Liver (tissue), 9 donors: ENCODE results near the gene VWCE. TPM values are rescaled to one million over a fixed set of nuclear protein-coding genes. Genes with fewer than 3 reads are reported as not detected.

Experiments used
- DNase-seq: peaks from one replicate; pipeline ENCODE4 v3.0.0-alpha.2; 2017; ENCODE audit warnings: low spot score
- H3K27ac ChIP-seq, 2 donors: one replicate each; pipeline ENCODE4 v1.7.0; 2013; ENCODE audit warnings: inconsistent platforms in 2 of 2, low read length in 2 of 2, control low read depth in 1 of 2, low read depth in 1 of 2, mild to moderate bottlenecking in 1 of 2
- H3K27me3 ChIP-seq, 4 donors: one replicate each; pipeline versions ENCODE4 v1.6.1 to v1.7.0; 2013; ENCODE audit warnings: low read length in 3 of 4, inconsistent platforms in 1 of 4, mild to moderate bottlenecking in 1 of 4, moderate library complexity in 1 of 4; ENCODE audit not compliant: control insufficient read depth in 4 of 4, insufficient read depth in 4 of 4
- H3K36me3 ChIP-seq, 4 donors: one replicate each; pipeline versions ENCODE4 v1.6.1 to v1.7.0; 2013; ENCODE audit warnings: low read length in 3 of 4, mild to moderate bottlenecking in 3 of 4, low read depth in 1 of 4, moderate library complexity in 1 of 4; ENCODE audit not compliant: control insufficient read depth in 4 of 4, insufficient read depth in 3 of 4
- H3K4me1 ChIP-seq, 4 donors: one replicate each; pipeline versions ENCODE4 v1.6.1 to v1.7.0; 2013; ENCODE audit warnings: low read length in 3 of 4, mild to moderate bottlenecking in 3 of 4, moderate library complexity in 1 of 4; ENCODE audit not compliant: control insufficient read depth in 4 of 4, insufficient read depth in 4 of 4
- H3K4me3 ChIP-seq, 3 donors: one replicate each; pipeline versions ENCODE4 v1.6.1 to v1.7.0; 2013; ENCODE audit warnings: low read length in 3 of 3, control low read depth in 1 of 3, low read depth in 1 of 3, mild to moderate bottlenecking in 1 of 3
- H3K9ac ChIP-seq, 2 donors: one replicate each; pipeline ENCODE4 v1.7.0; 2013; ENCODE audit warnings: low read length in 2 of 2, mild to moderate bottlenecking in 2 of 2, moderate library complexity in 2 of 2, control low read depth in 1 of 2, low read depth in 1 of 2
- H3K9me3 ChIP-seq, 4 donors: one replicate each; pipeline versions ENCODE4 v1.6.1 to v1.7.0; 2013; ENCODE audit warnings: low read length in 3 of 4; ENCODE audit not compliant: control insufficient read depth in 4 of 4
- CTCF ChIP-seq: fragments of 150-350 bp; IDR thresholded peaks from 2 replicates; pipeline ENCODE4 v1.5.1; 2017; ENCODE audit warnings: improper control_type of control experiment, low read depth, low read length; ENCODE audit not compliant: missing input control
- FOXA1 ChIP-seq: IDR thresholded peaks from 2 replicates; pipeline ENCODE4 v1.6.1; 2016; ENCODE audit warnings: antibody characterized with exemption
- FOXA2 ChIP-seq: IDR thresholded peaks from 2 replicates; pipeline ENCODE4 v1.6.1; 2016; ENCODE audit warnings: antibody characterized with exemption
- GABPA ChIP-seq, 2 donors: IDR thresholded peaks in 1 of 2; conservative IDR thresholded peaks in 1 of 2; 2 replicates each; pipeline ENCODE4 v1.6.1; 2016; ENCODE audit warnings: antibody characterized with exemption in 2 of 2, mild to moderate bottlenecking in 1 of 2, moderate library complexity in 1 of 2
- HNF4A ChIP-seq, 2 donors: conservative IDR thresholded peaks; 2 replicates each; pipeline ENCODE4 v1.6.1; 2016; ENCODE audit warnings: antibody characterized with exemption in 2 of 2, mild to moderate bottlenecking in 2 of 2
- HNF4G ChIP-seq: IDR thresholded peaks from 2 replicates; pipeline ENCODE4 v1.6.1; 2016; ENCODE audit warnings: antibody characterized with exemption
- JUND ChIP-seq, 2 donors: IDR thresholded peaks; 2 replicates each; pipeline ENCODE4 v1.6.1; 2016; ENCODE audit warnings: antibody characterized with exemption in 2 of 2
- NR2F2 ChIP-seq: IDR thresholded peaks from 2 replicates; pipeline ENCODE4 v1.6.1; 2016; ENCODE audit warnings: antibody characterized with exemption
- RAD21 ChIP-seq, 2 donors: IDR thresholded peaks; 2 replicates each; pipeline ENCODE4 v1.6.1; 2016; ENCODE audit warnings: antibody characterized with exemption in 2 of 2, mild to moderate bottlenecking in 2 of 2
- REST ChIP-seq: IDR thresholded peaks from 2 replicates; pipeline ENCODE4 v1.6.1; 2016; ENCODE audit warnings: antibody characterized with exemption, mild to moderate bottlenecking
- RXRA ChIP-seq, 2 donors: IDR thresholded peaks; 2 replicates each; pipeline ENCODE4 v1.6.1; 2017 to 2018; ENCODE audit warnings: antibody characterized with exemption in 2 of 2, mild to moderate bottlenecking in 1 of 2
- SP1 ChIP-seq: IDR thresholded peaks from 2 replicates; pipeline ENCODE4 v1.6.1; 2018; ENCODE audit warnings: antibody characterized with exemption, mild to moderate bottlenecking
- YY1 ChIP-seq: IDR thresholded peaks from 2 replicates; pipeline ENCODE4 v1.6.1; 2016; ENCODE audit warnings: antibody characterized with exemption, mild to moderate bottlenecking
- ZBTB33 ChIP-seq: IDR thresholded peaks from 2 replicates; pipeline ENCODE4 v1.6.1; 2016; ENCODE audit warnings: antibody characterized with exemption
- WGBS: extraction: QIAGEN DNeasy Blood & Tissue Kit; methylation state at CpG from one replicate; pipeline ENCODE4 v1.1.7; 2013; 5-methylcytosine and 5-hydroxymethylcytosine counted together
- polyA plus RNA-seq, 2 donors: library from polyadenylated mRNA; stranded (reverse) in 1 of 2; unstranded in 1 of 2; fragments of 200-250 nt in 1 of 2; fragments of >200 nt in 1 of 2; fragmentation: Nextera tagmentation in 1 of 2; extraction: Ambion mirVana in 1 of 2; gene quantifications; one replicate each; pipeline versions ENCODE4 v1.2.1 to v1.2.3, GENCODE V29; 2013 to 2015
- total RNA-seq, 2 donors: library from RNA; depleted of rRNA; stranded (reverse); fragments of >200 nt; gene quantifications; one replicate each; pipeline ENCODE4 v1.2.3, GENCODE V29; 2014
- TF ChIP-seq, protein P1 (sequence below): IDR thresholded peaks from 2 replicates; pipeline ENCODE4 v1.6.1; 2016; ENCODE audit warnings: antibody characterized with exemption
- TF ChIP-seq, protein P2 (sequence below): IDR thresholded peaks from 2 replicates; pipeline ENCODE4 v1.6.1; 2016; ENCODE audit warnings: antibody characterized with exemption
- donor health status: healthy.
- donor health status: healthy.
- donor health status: healthy.
- donor health status: healthy.
- donor health status: healthy.

The VWCE gene
- total and polyA plus RNA-seq, 4 donors = 1.9 to 6.0 (median 2.7) TPM

DNA sequence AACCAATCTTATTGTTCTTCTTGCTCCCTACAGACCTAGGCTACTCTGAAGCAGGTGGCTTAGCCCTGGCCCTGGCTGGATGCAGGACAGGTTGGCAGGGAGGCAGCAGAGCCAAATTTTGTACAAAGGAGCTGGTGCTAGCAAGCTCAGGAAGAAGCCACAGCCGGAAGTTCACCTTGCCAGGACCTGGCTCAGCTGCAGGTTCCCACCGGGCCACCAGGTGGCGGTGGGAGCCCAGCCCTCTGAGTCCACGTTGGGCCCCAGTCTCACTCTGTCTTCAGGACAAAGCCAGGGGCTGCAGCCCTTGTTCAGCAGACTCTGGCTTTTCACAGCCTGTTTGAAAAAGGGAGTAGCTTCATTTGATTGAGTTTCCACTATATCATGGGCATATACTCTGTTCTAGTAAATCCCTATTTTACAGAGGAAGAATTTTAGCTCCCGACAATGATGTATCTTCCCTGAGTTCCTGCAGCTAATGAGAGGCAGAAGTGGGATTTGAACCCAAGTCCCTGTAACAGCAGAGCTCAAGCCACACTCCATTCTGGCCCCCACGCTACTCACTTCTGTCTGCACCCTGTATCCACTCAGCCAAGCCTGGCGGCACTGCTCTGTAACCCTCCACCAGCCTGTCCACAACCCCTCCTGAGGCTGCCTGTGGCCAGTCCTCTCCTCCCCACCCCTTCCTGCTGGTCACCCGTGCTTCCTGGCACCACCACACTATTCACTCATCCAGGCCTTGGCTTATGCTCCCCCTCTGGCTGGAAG is 41.2 kb upstream of the VWCE start (continued):
- TF ChIP-seq ZBTB33 = no peak
- TF ChIP-seq, protein P1, sequence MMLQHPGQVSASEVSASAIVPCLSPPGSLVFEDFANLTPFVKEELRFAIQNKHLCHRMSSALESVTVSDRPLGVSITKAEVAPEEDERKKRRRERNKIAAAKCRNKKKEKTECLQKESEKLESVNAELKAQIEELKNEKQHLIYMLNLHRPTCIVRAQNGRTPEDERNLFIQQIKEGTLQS = no peak
- no peak for TF ChIP-seq FOXA1

DNA sequence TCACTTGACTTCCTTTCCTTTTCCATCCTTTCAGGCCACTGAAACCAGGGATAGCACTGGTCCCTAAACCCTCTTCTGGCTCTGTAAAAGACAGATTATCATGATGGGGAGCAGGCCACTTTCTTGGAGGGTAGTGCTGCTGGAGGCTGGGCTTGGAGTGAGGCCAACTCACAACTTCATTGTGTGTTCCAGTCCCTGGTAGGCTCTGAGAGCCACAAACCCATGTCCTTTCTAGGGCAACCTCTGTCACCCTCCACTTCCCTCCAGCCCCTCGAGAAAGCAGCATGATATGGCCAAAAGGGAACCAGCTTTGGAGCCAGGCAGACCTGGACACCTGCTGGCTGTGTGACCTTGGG is 40.2 kb upstream of the VWCE start:
- peak overlapping the region in 2 of 3 donors; percentile 62 to 88 for H3K4me3 ChIP-seq
- H3K9ac ChIP-seq = peak overlapping the region; percentile 56 to 60
- peak overlapping the region; percentile 83 to 94 for H3K27ac ChIP-seq
- DNase-seq = no peak
- H3K27me3 ChIP-seq = no peaks in the 10 kb centered on the region
- peaks cover 0 to 18% (median 8%) of the 10 kb centered on the region in 4 donors for H3K36me3 ChIP-seq
- H3K4me1 ChIP-seq = peaks cover 3 to 47% (median 37%) of the 10 kb centered on the region in 4 donors
- H3K9me3 ChIP-seq = no peaks in the 10 kb centered on the region
- WGBS = 26% methylated on average over 1 of the region's 1 CpG
- TF ChIP-seq GABPA (IDR thresholded peaks at IDR 0.05 in 1 of 2, conservative IDR thresholded peaks at IDR 0.05 in 1 of 2) = no peak
- no peak for TF ChIP-seq RAD21 (IDR thresholded peaks at IDR 0.05)
- TF ChIP-seq, protein P2, sequence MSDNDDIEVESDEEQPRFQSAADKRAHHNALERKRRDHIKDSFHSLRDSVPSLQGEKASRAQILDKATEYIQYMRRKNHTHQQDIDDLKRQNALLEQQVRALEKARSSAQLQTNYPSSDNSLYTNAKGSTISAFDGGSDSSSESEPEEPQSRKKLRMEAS = no peak
- TF ChIP-seq HNF4A (conservative IDR thresholded peaks at IDR 0.05) = no peak
- TF ChIP-seq RXRA (IDR thresholded peaks at IDR 0.05) = no peak
- TF ChIP-seq YY1 = no peak
- TF ChIP-seq HNF4G = no peak
- no peak for TF ChIP-seq CTCF
- TF ChIP-seq JUND (IDR thresholded peaks at IDR 0.05) = no peak
- TF ChIP-seq SP1 = no peak
- no peak for TF ChIP-seq NR2F2
- no peak for TF ChIP-seq REST
- TF ChIP-seq FOXA2 = no peak
